Colonic mucosa (tissue), 4 donors: ENCODE measurements around the gene WDR64. TPM values are rescaled to one million over a fixed set of nuclear protein-coding genes. Genes with fewer than 3 reads are reported as not detected.

Source experiments
- DNase-seq: peaks from one replicate; pipeline ENCODE4 v3.0.0-alpha.2; 2020
- H3K27ac ChIP-seq: fragments of 200-600 bp; one replicate; pipeline ENCODE4 v1.8.0; 2021
- H3K27me3 ChIP-seq: fragments of 200-600 bp; one replicate; pipeline ENCODE4 v1.8.0; 2021
- H3K36me3 ChIP-seq: fragments of 200-600 bp; one replicate; pipeline ENCODE4 v1.8.0; 2021
- H3K4me1 ChIP-seq: fragments of 200-600 bp; one replicate; pipeline ENCODE4 v1.8.0; 2021; ENCODE audit warnings: mild to moderate bottlenecking
- H3K4me3 ChIP-seq: fragments of 200-600 bp; one replicate; pipeline ENCODE4 v1.8.0; 2021
- H3K9ac ChIP-seq, 2 donors: one replicate each; pipeline ENCODE4 v1.7.0; 2013; ENCODE audit warnings: control low read depth in 2 of 2, low read depth in 2 of 2, low read length in 2 of 2
- H3K9me3 ChIP-seq: fragments of 200-600 bp; one replicate; pipeline ENCODE4 v1.8.0; 2021
- intact Hi-C: fragments of 100-400 bp; cut with DNase I; formaldehyde crosslinking; loops from one replicate; pipeline ENCODE4 v1.14.1; 2022
- total RNA-seq, 2 donors: library from RNA; stranded (reverse); fragmentation: NEBNext Ultra II Directional in 1 of 2; extraction: Animal tissue kit (Norgen Biotek cat#: 25700) in 1 of 2; gene quantifications; one replicate each; pipeline ENCODE4 v1.2.1, GENCODE V29; 2021
- TF ChIP-seq, protein P1 (sequence below): fragments of 200-600 bp; IDR thresholded peaks from one replicate; pipeline ENCODE4 v1.8.0; 2022; ENCODE audit warnings: antibody characterized with exemption, mild to moderate bottlenecking
- donor health status: healthy.
- donor health status: DM: no; HTN: no; CAD: no.
- donor health status: DM: no; HTN: no; CAD: no.

The WDR64 gene
- total RNA-seq, 2 donors from 2014 or later, result not detected

DNA sequence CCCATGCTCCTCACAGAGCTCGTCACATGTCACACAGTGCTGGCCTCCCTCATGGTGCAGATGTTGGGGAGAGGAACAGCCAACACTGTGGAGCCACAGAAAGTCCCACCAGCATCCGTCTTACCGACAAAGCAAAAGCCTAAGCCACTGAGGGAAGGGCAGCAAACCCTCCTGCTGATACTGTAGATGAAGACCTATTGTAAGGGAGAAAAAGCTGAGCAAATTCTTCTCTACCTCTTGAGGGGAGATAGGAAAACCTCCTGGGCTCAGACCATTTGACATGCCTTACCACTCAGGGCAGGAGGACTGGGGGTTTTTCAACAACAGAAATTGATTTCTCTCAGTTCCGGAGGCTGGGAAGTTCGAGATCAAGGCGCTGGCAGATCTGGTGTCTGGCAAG lies 95.9 kb downstream of the WDR64 start:
- intact Hi-C loops, result no loop called here
- Histone ChIP-seq H3K27ac (no peak overlapping the region), H3K36me3 (no peaks in the 10 kb centered on the region), H3K9me3 (no peaks in the 10 kb centered on the region), H3K9ac (no peak overlapping the region), H3K27me3 (no peaks in the 10 kb centered on the region), H3K4me3 (no peak overlapping the region), H3K4me1 (no peaks in the 10 kb centered on the region)
- DNase-seq, result no peak
- TF ChIP-seq, protein P1, sequence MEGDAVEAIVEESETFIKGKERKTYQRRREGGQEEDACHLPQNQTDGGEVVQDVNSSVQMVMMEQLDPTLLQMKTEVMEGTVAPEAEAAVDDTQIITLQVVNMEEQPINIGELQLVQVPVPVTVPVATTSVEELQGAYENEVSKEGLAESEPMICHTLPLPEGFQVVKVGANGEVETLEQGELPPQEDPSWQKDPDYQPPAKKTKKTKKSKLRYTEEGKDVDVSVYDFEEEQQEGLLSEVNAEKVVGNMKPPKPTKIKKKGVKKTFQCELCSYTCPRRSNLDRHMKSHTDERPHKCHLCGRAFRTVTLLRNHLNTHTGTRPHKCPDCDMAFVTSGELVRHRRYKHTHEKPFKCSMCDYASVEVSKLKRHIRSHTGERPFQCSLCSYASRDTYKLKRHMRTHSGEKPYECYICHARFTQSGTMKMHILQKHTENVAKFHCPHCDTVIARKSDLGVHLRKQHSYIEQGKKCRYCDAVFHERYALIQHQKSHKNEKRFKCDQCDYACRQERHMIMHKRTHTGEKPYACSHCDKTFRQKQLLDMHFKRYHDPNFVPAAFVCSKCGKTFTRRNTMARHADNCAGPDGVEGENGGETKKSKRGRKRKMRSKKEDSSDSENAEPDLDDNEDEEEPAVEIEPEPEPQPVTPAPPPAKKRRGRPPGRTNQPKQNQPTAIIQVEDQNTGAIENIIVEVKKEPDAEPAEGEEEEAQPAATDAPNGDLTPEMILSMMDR, result no peak

DNA sequence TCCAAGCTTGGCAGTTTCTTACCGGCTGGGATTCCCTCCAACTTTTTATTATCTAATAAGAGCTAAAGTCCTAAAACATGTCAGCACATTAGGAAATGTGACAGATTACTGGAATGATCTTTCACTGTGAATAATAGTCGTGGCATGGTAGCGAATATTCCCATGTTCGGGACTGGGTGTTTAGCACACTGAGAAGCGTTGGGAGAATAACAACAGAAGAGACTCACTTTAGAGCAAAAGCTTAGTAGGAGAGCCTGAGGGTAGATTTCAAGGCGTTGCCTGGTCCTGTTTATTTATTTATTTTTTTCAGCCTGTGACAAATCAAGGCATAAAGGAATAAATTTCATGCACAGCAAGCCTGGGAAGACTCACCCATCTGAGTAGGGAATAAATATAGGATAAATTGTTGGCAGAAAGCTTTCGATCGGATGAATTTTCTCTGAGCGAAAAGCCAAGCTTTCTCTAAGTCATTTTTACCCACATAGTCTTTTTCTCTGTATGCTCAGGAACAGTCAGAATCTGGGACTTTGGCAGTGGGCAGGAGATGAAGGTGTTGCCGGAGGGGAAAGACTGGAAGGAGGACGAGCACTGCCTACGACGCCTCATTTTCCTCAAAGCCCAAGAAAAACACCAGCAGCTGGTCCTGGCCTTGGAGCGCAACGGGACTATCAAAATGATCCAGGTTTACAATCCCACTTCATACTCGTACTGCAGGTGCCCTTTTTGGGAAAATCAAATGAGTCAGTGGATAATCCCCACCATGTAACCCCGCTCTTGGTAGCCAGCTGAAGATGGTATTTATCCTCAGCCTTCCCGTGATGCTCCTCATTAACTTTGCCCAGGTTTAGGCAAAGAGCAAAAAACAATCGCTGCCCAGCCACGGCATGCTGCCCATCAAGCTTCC lies 97.2 kb downstream of the WDR64 start:
- H3K27ac ChIP-seq, result no peak overlapping the region
- TF ChIP-seq, protein P1, result no peak
- no peak overlapping the region for H3K9ac ChIP-seq
- no peaks in the 10 kb centered on the region for H3K4me1 ChIP-seq
- no peaks in the 10 kb centered on the region for H3K27me3 ChIP-seq
- H3K9me3 ChIP-seq, result no peaks in the 10 kb centered on the region
- intact Hi-C loops, result no loop called here
- DNase-seq, result no peak
- no peaks in the 10 kb centered on the region for H3K36me3 ChIP-seq
- H3K4me3 ChIP-seq, result no peak overlapping the region

DNA sequence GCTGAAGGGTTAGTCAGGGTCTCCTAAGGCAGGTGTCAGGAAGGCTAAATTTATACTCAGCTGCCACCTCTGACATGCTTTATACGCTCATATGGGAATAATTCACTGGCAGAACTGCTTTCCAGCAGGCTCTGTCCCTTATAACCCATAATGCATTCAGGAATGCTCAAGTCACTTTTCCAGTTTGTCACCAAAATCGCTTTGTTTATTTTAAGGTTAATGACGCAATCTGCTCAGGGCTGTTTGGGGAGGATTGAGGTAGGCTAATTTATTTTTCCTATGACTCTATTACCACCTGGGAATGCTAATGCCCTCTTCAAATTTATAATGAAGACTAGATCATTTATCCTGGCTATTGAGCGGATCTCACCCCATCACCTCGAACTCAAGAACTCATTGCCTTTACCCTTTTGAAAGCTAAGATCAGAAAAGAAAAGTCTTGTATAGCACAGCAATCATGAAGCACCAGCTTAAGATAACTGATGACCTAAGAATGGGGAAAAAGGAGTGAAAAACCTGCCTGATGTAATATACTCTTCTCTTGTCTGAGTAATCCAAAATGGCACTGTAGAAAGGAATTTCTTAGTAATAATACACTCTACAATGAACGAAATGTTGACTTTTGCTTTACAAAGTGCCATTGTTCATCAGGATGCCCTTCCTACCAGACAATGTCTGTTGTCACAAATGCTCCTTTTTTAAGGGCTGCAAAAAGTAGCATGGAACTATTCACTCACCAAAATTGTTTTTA lies 98.0 kb downstream of the WDR64 start:
- H3K27me3 ChIP-seq, result no peaks in the 10 kb centered on the region
- H3K9me3 ChIP-seq, result no peaks in the 10 kb centered on the region
- no peaks in the 10 kb centered on the region for H3K4me1 ChIP-seq
- TF ChIP-seq, protein P1, result no peak
- no peak overlapping the region for H3K27ac ChIP-seq
- intact Hi-C loops, result no loop called here
- no peaks in the 10 kb centered on the region for H3K36me3 ChIP-seq
- no peak overlapping the region for H3K9ac ChIP-seq
- H3K4me3 ChIP-seq, result no peak overlapping the region
- DNase-seq, result no peak

DNA sequence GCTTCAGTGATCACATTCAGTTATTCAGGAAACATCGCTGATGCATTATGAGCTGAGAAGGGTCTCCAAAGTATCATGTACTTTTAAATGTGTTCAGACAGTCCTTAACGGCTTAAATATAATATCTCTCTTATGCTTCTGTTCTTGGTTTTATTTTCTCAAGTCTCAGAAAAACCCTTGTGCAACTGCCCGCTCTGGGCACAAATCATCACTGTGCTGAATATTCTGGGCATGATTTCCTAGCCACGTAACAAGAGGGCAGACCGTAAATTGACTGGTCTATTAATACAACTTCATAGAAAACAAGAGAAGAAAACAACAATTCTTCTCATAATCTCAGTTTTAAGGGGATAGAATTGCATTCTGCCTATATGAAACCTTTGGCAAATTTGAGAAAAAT lies 99.4 kb downstream of the WDR64 start:
- no peaks in the 10 kb centered on the region for H3K36me3 ChIP-seq
- no peaks in the 10 kb centered on the region for H3K4me1 ChIP-seq
- H3K27me3 ChIP-seq, result no peaks in the 10 kb centered on the region
- H3K9me3 ChIP-seq, result no peaks in the 10 kb centered on the region
- no peak overlapping the region for H3K27ac ChIP-seq
- intact Hi-C loops, result no loop called here
- TF ChIP-seq, protein P1, result no peak
- no peak for DNase-seq
- H3K4me3 ChIP-seq, result no peak overlapping the region
- H3K9ac ChIP-seq, result no peak overlapping the region

DNA sequence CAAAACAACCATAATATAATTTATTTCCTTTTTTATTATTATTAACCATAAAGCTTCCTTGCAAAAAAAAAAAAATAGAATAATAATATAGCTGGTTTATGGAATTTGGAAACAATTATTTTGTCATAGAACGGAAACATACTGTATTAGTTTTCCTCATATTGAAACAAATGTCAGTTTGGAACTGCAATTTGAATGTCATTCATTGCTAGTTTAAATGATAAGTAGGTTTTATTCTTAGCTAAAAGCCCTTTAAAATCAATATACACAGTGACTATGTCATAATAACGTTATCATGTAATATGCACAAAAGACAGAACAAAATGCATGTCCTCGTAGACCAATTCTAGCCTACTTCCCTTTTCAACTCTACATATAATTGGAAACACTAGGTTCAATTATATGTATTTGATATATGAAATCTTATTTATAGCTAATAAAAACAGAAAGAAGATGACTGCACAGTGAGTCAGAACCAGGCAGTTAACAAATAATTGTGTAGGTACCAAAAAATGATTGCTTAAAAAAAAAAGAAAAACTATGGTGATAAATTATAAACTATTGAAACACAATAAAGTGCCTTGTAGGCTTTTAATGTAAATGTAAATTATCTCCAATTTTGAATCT lies 110.7 kb downstream of the WDR64 start:
- no peak overlapping the region for H3K9ac ChIP-seq

More for the DNA sequence above, 110.7 kb downstream of the WDR64 start:
- no peaks in the 10 kb centered on the region for H3K9me3 ChIP-seq
- no peaks in the 10 kb centered on the region for H3K4me1 ChIP-seq
- no peaks in the 10 kb centered on the region for H3K27me3 ChIP-seq
- no peak for DNase-seq
- TF ChIP-seq, protein P1, result no peak
- H3K27ac ChIP-seq, result no peak overlapping the region
- no peaks in the 10 kb centered on the region for H3K36me3 ChIP-seq
- no peak overlapping the region for H3K4me3 ChIP-seq
- intact Hi-C loops, result no loop called here
